Measurements from ENCODE around the gene TMEM143.

The TMEM143 gene

GRCh38 chr19:48287748-48288147 lies 76.0 kb downstream of the TMEM143 start:
- DNase-seq: no peak

GRCh38 chr19:48284896-48285295 lies 78.8 kb downstream of the TMEM143 start:
- no peak for DNase-seq

GRCh38 chr19:48283908-48284307 lies 79.8 kb downstream of the TMEM143 start:
- DNase-seq: no peak
